Mucosa of descending colon (tissue), 3 donors: ENCODE results near the gene KDM2A. TPM values are rescaled to one million over a fixed set of nuclear protein-coding genes. Genes with fewer than 3 reads are reported as not detected.

Experiments used
- ATAC-seq: fragments of 200-7000 bp; cut with Tn5 transposase; one replicate; pipeline ENCODE4 v1.9.1; 2020; ENCODE audit warnings: mild to moderate bottlenecking, moderate library complexity
- DNase-seq, 3 donors: peaks; one replicate each; pipeline ENCODE4 v3.0.0-alpha.2; 2020
- H3K36me3 ChIP-seq: fragments of 200-600 bp; one replicate; pipeline ENCODE4 v1.8.0; 2021; ENCODE audit warnings: low read depth, mild to moderate bottlenecking
- H3K4me1 ChIP-seq: fragments of 200-600 bp; one replicate; pipeline ENCODE4 v1.8.0; 2021; ENCODE audit warnings: low read depth, mild to moderate bottlenecking
- H3K4me3 ChIP-seq: fragments of 200-600 bp; one replicate; pipeline ENCODE4 v1.8.0; 2021; ENCODE audit warnings: mild to moderate bottlenecking
- H3K9me3 ChIP-seq: fragments of 200-600 bp; one replicate; pipeline ENCODE4 v1.8.0; 2021; ENCODE audit warnings: mild to moderate bottlenecking
- intact Hi-C, 2 donors: fragments of 100-400 bp; cut with DNase I in 1 of 2; cut with micrococcal nuclease in 1 of 2; formaldehyde crosslinking; loops; one replicate each; pipeline versions ENCODE4 v1.11.0 to v1.11.1; 2022; cut with DNase I, micrococcal nuclease
- total RNA-seq, 3 donors: library from RNA; stranded (reverse); fragmentation: NEBNext Ultra II Directional in 2 of 3; extraction: Animal tissue kit (Norgen Biotek cat#: 25700) in 2 of 3; gene quantifications; one replicate each; pipeline versions ENCODE4 v1.2.1 to v1.2.4, GENCODE V29; 2021 to 2023
- TF ChIP-seq, protein P1 (sequence below): fragments of 200-600 bp; IDR thresholded peaks from one replicate; pipeline ENCODE4 v1.8.0; 2022; ENCODE audit warnings: antibody characterized with exemption, mild to moderate bottlenecking
- donor health status: DM: no; HTN: no; CAD: no; lungs with moderate emphysema.
- donor health status: DM: no; HTN: no; CAD: no.
- donor health status: DM: no; HTN: yes; CAD: no.

The KDM2A gene
- total RNA-seq, 3 donors from 2014 or later = 67.2 to 84.6 (median 77.1) TPM

DNA sequence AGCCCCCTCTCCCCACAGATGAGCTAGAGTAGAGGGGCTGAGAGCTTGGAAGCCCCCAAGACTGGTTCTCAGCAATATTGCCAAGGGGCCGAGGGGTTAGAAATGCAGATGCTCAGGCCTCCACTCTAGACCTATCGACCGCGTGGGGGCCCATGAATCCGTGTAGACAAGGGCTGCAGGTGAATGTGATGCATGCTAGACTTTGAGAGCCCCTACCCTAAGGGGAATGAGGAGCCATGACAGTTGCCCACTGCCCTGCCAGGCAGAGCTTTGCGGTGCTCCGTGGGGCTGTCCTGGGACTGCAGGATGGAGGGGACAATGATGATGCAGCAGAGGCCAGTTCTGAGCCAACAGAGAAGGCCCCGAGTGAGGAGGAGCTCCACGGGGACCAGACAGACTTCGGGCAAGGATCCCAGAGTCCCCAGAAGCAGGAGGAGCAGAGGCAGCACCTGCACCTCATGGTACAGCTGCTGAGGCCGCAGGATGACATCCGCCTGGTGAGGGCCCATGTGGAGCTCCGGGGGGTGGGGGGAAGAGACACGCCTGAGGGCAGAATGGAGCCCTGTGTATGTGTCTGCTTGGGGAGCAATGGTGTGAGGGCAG, 185.5 kb downstream of the KDM2A start:
- no peak for ATAC-seq
- no peaks in the 10 kb centered on the region for H3K9me3 ChIP-seq
- H3K4me3 ChIP-seq = peak overlapping the region; percentile 96
- intact Hi-C loops = no loop called here
- peak in 2 of 3 donors; percentile 37 to 49 for DNase-seq
- peaks cover 11% of the 10 kb centered on the region for H3K4me1 ChIP-seq
- no peaks in the 10 kb centered on the region for H3K36me3 ChIP-seq
- TF ChIP-seq, protein P1, sequence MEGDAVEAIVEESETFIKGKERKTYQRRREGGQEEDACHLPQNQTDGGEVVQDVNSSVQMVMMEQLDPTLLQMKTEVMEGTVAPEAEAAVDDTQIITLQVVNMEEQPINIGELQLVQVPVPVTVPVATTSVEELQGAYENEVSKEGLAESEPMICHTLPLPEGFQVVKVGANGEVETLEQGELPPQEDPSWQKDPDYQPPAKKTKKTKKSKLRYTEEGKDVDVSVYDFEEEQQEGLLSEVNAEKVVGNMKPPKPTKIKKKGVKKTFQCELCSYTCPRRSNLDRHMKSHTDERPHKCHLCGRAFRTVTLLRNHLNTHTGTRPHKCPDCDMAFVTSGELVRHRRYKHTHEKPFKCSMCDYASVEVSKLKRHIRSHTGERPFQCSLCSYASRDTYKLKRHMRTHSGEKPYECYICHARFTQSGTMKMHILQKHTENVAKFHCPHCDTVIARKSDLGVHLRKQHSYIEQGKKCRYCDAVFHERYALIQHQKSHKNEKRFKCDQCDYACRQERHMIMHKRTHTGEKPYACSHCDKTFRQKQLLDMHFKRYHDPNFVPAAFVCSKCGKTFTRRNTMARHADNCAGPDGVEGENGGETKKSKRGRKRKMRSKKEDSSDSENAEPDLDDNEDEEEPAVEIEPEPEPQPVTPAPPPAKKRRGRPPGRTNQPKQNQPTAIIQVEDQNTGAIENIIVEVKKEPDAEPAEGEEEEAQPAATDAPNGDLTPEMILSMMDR = no peak

DNA sequence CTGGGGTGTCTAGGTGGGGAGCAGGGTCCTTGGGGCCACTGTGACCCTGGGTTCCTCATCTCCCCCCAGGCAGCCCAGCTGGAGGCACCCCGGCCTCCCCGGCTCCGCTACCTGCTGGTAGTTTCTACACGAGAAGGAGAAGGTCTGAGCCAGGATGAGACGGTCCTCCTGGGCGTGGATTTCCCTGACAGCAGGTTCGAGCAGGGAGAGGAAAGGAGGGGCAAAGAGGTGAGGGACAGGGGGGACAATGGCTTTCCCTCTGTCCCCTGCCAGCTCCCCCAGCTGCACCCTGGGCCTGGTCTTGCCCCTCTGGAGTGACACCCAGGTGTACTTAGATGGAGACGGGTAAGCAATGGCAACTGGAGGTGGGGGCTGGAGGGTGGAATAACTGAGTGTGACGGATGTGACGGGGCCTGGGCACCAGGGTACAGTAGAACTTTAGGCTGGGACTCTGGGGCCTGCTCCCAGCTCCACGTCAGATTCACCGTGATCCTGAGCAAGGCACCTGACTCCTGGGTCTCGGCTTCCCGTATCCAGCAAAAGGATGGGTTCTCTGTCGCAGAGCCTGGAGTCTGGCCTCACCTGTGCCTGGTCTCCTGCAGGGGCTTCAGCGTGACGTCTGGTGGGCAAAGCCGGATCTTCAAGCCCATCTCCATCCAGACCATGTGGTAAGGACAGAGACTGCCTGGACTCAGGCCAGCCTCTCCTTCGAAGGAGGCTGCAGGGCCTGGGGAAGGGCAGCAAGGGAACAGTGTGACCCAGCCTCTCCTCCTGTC, 187.9 kb downstream of the KDM2A start:
- peaks cover 6% of the 10 kb centered on the region for H3K4me1 ChIP-seq
- ATAC-seq (no peak), DNase-seq (peak in 1 of 3 donors; percentile 32)
- TF ChIP-seq, protein P1 = no peak
- H3K9me3 ChIP-seq = no peaks in the 10 kb centered on the region
- intact Hi-C loops = no loop called here
- no peak overlapping the region for H3K4me3 ChIP-seq
- no peaks in the 10 kb centered on the region for H3K36me3 ChIP-seq

DNA sequence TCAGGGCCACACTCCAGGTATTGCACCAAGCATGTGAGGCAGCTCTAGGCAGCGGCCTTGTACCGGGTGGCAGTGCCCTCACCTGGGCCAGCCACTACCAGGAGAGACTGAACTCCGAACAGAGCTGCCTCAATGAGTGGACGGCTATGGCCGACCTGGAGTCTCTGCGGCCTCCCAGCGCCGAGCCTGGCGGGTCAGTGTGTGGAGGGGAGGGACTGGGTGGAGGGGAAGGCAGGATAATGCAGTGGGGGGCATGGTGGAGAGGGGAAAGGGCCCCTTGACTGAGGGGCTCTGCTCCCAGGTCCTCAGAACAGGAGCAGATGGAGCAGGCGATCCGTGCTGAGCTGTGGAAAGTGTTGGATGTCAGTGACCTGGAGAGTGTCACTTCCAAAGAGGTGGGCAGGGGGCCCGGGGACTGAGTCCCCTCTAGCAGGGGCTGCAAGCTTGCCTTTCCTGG, 188.5 kb downstream of the KDM2A start:
- peak in 1 of 3 donors; percentile 27 for DNase-seq
- no peak for ATAC-seq
- Histone ChIP-seq H3K36me3 (no peaks in the 10 kb centered on the region), H3K4me1 (peaks cover 5% of the 10 kb centered on the region), H3K4me3 (no peak overlapping the region), H3K9me3 (no peaks in the 10 kb centered on the region)
- intact Hi-C loops = no loop called here
- TF ChIP-seq, protein P1 = no peak

Other genes starting within 250 kb of the KDM2A start
- gene PC, start 160.9 kb upstream of the KDM2A start, total RNA-seq = 10 to 100 TPM; 20.0 to 43.8 (median 43.3) TPM
- 10 to 100 TPM; 26.9 to 51.5 (median 38.3) TPM for gene C11orf86, start 144.0 kb upstream of the KDM2A start, total RNA-seq
- gene SYT12, start 96.1 kb upstream of the KDM2A start, total RNA-seq = under 1 TPM in 1 of 3 donors, not detected in 2; 0.09 TPM
- gene RHOD, start 62.4 kb upstream of the KDM2A start, total RNA-seq = 1 to 10 TPM; 3.3 to 7.2 (median 3.9) TPM
- gene GRK2, start 147.2 kb downstream of the KDM2A start, total RNA-seq = 100 to 1,000 TPM in 2 of 3 donors, 10 to 100 TPM in 1; 86.8 to 114 (median 106) TPM
- 10 to 100 TPM; 20.0 to 46.3 (median 26.7) TPM for gene ANKRD13D, start 170.0 kb downstream of the KDM2A start, total RNA-seq
- gene SSH3, start 184.3 kb downstream of the KDM2A start, total RNA-seq = 10 to 100 TPM; 55.8 to 87.0 (median 57.6) TPM
- 100 to 1,000 TPM; 130 to 266 (median 201) TPM for gene POLD4, start 234.3 kb downstream of the KDM2A start, total RNA-seq